HepG2 (cell line): ENCODE measurements around the gene EFNA4. TPM values are rescaled to one million over a fixed set of nuclear protein-coding genes. Genes with fewer than 3 reads are reported as not detected.

ENCODE experiments used
- ATAC-seq: fragments of 200-7000 bp; cut with Tn5 transposase; 3 replicates; pipeline ENCODE4 v1.9.1; 2020; ENCODE audit warnings: mild to moderate bottlenecking, moderate library complexity
- BruUV-seq: library from RNA; stranded (reverse); fragments of 400-500 nt; replicated peaks from 2 replicates; lab custom pipeline; 2021; lab: Mats Ljungman, UMichigan
- CTCF ChIA-PET: fragments of 300-600 bp; formaldehyde crosslinking; extraction: SDS; loops from one replicate; lab custom pipeline; 2021; ENCODE audit warnings: low total read pairs, inconsistent platforms, low intra/inter-chr PET ratio; lab: Yijun Ruan, JAX
- POLR2A ChIA-PET: fragments of 350-600 bp; sonication (Branson Sonifier 250); formaldehyde crosslinking; loops from one replicate; lab custom pipeline; 2020; ENCODE audit warnings: antibody characterized with exemption, inconsistent platforms; lab: Yijun Ruan, JAX
- DNase-seq: peaks from one replicate; pipeline ENCODE4 v3.0.0-alpha.2; 2015; ENCODE audit warnings: low spot score
- FAIRE-seq: peaks from 3 replicates; lab custom pipeline; 2011; peaks lifted over from hg19 to GRCh38; lab: Jason Lieb, UNC
- H2AFZ ChIP-seq: one replicate; pipeline ENCODE4 v1.6.1; 2011; ENCODE audit warnings: low read length, inconsistent platforms
- H3K27ac ChIP-seq: fragments of 300-600 bp; 3 replicates; pipeline ENCODE4 v1.8.0; 2011; ENCODE audit warnings: mixed run types, mild to moderate bottlenecking, mixed read lengths, low read length, inconsistent platforms; ENCODE audit not compliant: insufficient read depth; ENCODE audit errors: extremely low read length
- H3K27me3 ChIP-seq, 2 experiments: fragments of 200-600 bp in 1 of 2; 2 replicates in 1 of 2; 3 replicates in 1 of 2; pipeline versions ENCODE4 v1.6.0 to v1.8.0; 2011; ENCODE audit warnings: low read length in 2 of 2, mild to moderate bottlenecking in 2 of 2, moderate library complexity in 2 of 2, inconsistent platforms in 1 of 2; ENCODE audit not compliant: insufficient read depth in 2 of 2, control insufficient read depth in 1 of 2
- H3K36me3 ChIP-seq, 2 experiments: fragments of 200-600 bp in 1 of 2; replicated peaks in 1 of 2; 2 replicates in 1 of 2; 3 replicates in 1 of 2; pipeline versions ENCODE4 v1.5.1 to v1.8.0; 2011; ENCODE audit warnings: low read length in 2 of 2, inconsistent platforms in 1 of 2; ENCODE audit not compliant: insufficient read depth in 2 of 2, control insufficient read depth in 1 of 2
- H3K4me1 ChIP-seq: 2 replicates; pipeline ENCODE4 v1.5.1; 2012; ENCODE audit warnings: low read length, inconsistent platforms; ENCODE audit not compliant: insufficient read depth
- H3K4me2 ChIP-seq: 2 replicates; pipeline ENCODE4 v1.6.0; 2011; ENCODE audit warnings: low read depth, low read length, inconsistent platforms
- H3K4me3 ChIP-seq, 3 experiments: fragments of 200-600 bp in 1 of 3; sonication (generic), shearing (Covaris generic) in 1 of 3; replicated peaks in 1 of 3; 2 replicates each; pipeline ENCODE4 v1.5.1; 2011 to 2016; ENCODE audit warnings: low read length in 3 of 3, inconsistent platforms in 2 of 3, low read depth in 2 of 3, mild to moderate bottlenecking in 2 of 3, control low read depth in 1 of 3, mixed read lengths in 1 of 3; ENCODE audit not compliant: insufficient read depth in 1 of 3
- H3K79me2 ChIP-seq: one replicate; pipeline ENCODE4 v1.6.1; 2011; ENCODE audit warnings: low read length, inconsistent platforms; ENCODE audit not compliant: insufficient read depth
- H3K9ac ChIP-seq: 2 replicates; pipeline ENCODE4 v1.6.0; 2011; ENCODE audit warnings: mild to moderate bottlenecking, low read depth, low read length, inconsistent platforms; ENCODE audit not compliant: insufficient read depth
- H3K9me3 ChIP-seq: 2 replicates; pipeline ENCODE4 v1.5.1; 2012; ENCODE audit warnings: mild to moderate bottlenecking, low read length
- H4K20me1 ChIP-seq: 2 replicates; pipeline ENCODE4 v1.6.0; 2011; ENCODE audit warnings: inconsistent platforms, mild to moderate bottlenecking, low read length, moderate library complexity; ENCODE audit not compliant: insufficient read depth
- HMGXB4 ChIP-seq, 2 experiments: sonication (generic) in 1 of 2; formaldehyde crosslinking in 1 of 2; IDR thresholded peaks; 2 replicates each; pipeline versions ENCODE4 v1.4.0 to v1.6.1; 2018 to 2020; ENCODE audit warnings: missing genetic modification reagents in 2 of 2, borderline replicate concordance in 1 of 2, low read depth in 1 of 2, mild to moderate bottlenecking in 1 of 2, missing biosample characterization in 1 of 2
- KDM2A ChIP-seq: sonication (generic); formaldehyde crosslinking; IDR thresholded peaks from 2 replicates; pipeline ENCODE4 v1.4.0; 2020; ENCODE audit warnings: low read depth, missing genetic modification reagents, borderline replicate concordance
- MYC ChIP-seq: sonication (generic); formaldehyde crosslinking; IDR thresholded peaks from 2 replicates; pipeline ENCODE4 v1.9.0; 2021; ENCODE audit warnings: missing genetic modification reagents, borderline replicate concordance
- RBM39 ChIP-seq: fragments of 200-400 bp; formaldehyde crosslinking; IDR thresholded peaks from one replicate; pipeline ENCODE4 v1.6.1; 2018; ENCODE audit warnings: antibody characterized with exemption, mild to moderate bottlenecking, low read depth, low read length; ENCODE audit not compliant: poor library complexity, severe bottlenecking
- SAP130 ChIP-seq: IDR thresholded peaks from 2 replicates; pipeline ENCODE4 v1.6.1; 2016; ENCODE audit warnings: low read depth
- SRY ChIP-seq: sonication (generic); formaldehyde crosslinking; IDR thresholded peaks from 2 replicates; pipeline ENCODE4 v1.8.0; 2022; ENCODE audit warnings: mild to moderate bottlenecking, missing genetic modification reagents
- TMF1 ChIP-seq: sonication (generic); formaldehyde crosslinking; IDR thresholded peaks from 2 replicates; pipeline ENCODE4 v1.8.1; 2022; ENCODE audit warnings: low read depth, missing genetic modification reagents
- UBTF ChIP-seq: sonication (generic); formaldehyde crosslinking; IDR thresholded peaks from 2 replicates; pipeline ENCODE4 v1.4.0; 2020; ENCODE audit warnings: mild to moderate bottlenecking, missing genetic modification reagents
- ZNF547 ChIP-seq: sonication (generic); formaldehyde crosslinking; IDR thresholded peaks from 2 replicates; pipeline ENCODE4 v1.5.1; 2020; ENCODE audit warnings: mild to moderate bottlenecking, missing genetic modification reagents
- ZNF564 ChIP-seq: sonication (generic); formaldehyde crosslinking; IDR thresholded peaks from 2 replicates; pipeline ENCODE4 v1.8.1; 2023; ENCODE audit warnings: mild to moderate bottlenecking, missing genetic modification reagents
- ZNF777 ChIP-seq: sonication (generic); formaldehyde crosslinking; IDR thresholded peaks from 2 replicates; pipeline ENCODE4 v1.4.0; 2020; ENCODE audit warnings: missing genetic modification reagents
- WGBS: methylation state at CpG from one replicate; pipeline ENCODE4 v1.1.6; 2017; ENCODE audit warnings: low lambda C conversion rate; 5-methylcytosine and 5-hydroxymethylcytosine counted together
- in situ Hi-C: cut with HindIII; loops from 2 replicates; pipeline ENCODE4 v1.10.0; 2017; ENCODE audit warnings: low pct_unique_long_range_greater_than_20kb; ENCODE audit not compliant: extremely low pct_ligation_motif_present
- intact Hi-C: fragments of 100-400 bp; cut with micrococcal nuclease; formaldehyde crosslinking; loops from one replicate; pipeline ENCODE4 v1.10.0; 2022; ENCODE audit not compliant: unreplicated experiment
- polyA plus RNA-seq, 8 experiments: library from polyadenylated mRNA; depleted of rRNA in 3 of 8; stranded (reverse) in 7 of 8; unstranded in 1 of 8; fragments of >200 nt; fragmentation: Illumina TruSeq in 4 of 8; extraction: Trizol in 4 of 8; gene quantifications; 2 replicates each; pipeline versions ENCODE4 v1.2.1 to v1.2.3, GENCODE V29; 2011 to 2016; ENCODE audit warnings: low read depth in 4 of 8, missing spikeins in 1 of 8, mixed read lengths in 1 of 8; ENCODE audit not compliant: insufficient read depth in 1 of 8
- total RNA-seq, 5 experiments: library from RNA; depleted of rRNA; stranded (reverse); fragments of >200 nt; fragmentation: Illumina TruSeq; extraction: Trizol; gene quantifications; 2 replicates each; pipeline ENCODE4 v1.2.3, GENCODE V29; 2016; ENCODE audit warnings: low read depth in 1 of 5
- TF ChIP-seq, protein P1 (sequence below): IDR thresholded peaks from 2 replicates; pipeline ENCODE4 v1.6.1; 2016; ENCODE audit warnings: missing compliant biosample characterization, missing genetic modification reagents, borderline replicate concordance
- TF ChIP-seq, protein P2 (sequence below): sonication (generic); formaldehyde crosslinking; IDR thresholded peaks from 2 replicates; pipeline ENCODE4 v1.4.0; 2020; ENCODE audit warnings: missing genetic modification reagents

The EFNA4 gene
- total and polyA plus RNA-seq, 2 of the 13 experiments (the other 11 are each of a cell fraction or from before 2014, with no cell fraction given): 12.0 to 17.2 TPM

GRCh38 chr1:155081472-155082300, 18.1 kb downstream of the EFNA4 start:
- no TSS peak for BruUV-seq
- ATAC-seq (no peak), DNase-seq (no peak), FAIRE-seq (no peak)
- Histone ChIP-seq H3K4me3 (peak overlapping the region; percentile 41 to 70 (median 41)), H3K79me2 (no peaks in the 10 kb centered on the region), H3K27me3 (peaks cover 27 to 76% of the 10 kb centered on the region in 2 experiments), H4K20me1 (peaks cover 4% of the 10 kb centered on the region; the same call in 1 of the 2 replicates), H3K4me1 (peaks cover 80% of the 10 kb centered on the region), H3K9me3 (no peaks in the 10 kb centered on the region), H3K36me3 (no peaks in the 10 kb centered on the region), H3K4me2 (peak overlapping the region; percentile 90), H3K9ac (no peak overlapping the region), H2AFZ (no peak overlapping the region), H3K27ac (no peak overlapping the region)
- intact Hi-C loops (loop anchor here (5.0 to 10.0 kb wide), 2 partner anchors 34 to 177 kb away; no protein-coding TSS in a partner anchor), in situ Hi-C loops (no loop called here)
- CTCF ChIA-PET: no interaction called here
- 4% methylated on average over 33 of the region's 68 CpGs for WGBS
- POLR2A ChIA-PET: interaction anchor here (1.2 to 1.3 kb wide), 2 partner anchors 11 to 19 kb away, joined by 3 to 4 read pairs; no protein-coding TSS in a partner anchor
- TF ChIP-seq SRY (CRISPR knock-in tag) (0 out of 2 replicates have a peak, but pooled peaks have one; percentile 48), KDM2A (CRISPR knock-in tag) (peak; percentile 27; the same call in 1 of the 2 replicates), ZNF777 (CRISPR knock-in tag) (peak; percentile 64; the same call in 1 of the 2 replicates), SAP130 (CRISPR knock-in tag) (peak; percentile 10; the same call in 1 of the 2 replicates), ZNF547 (CRISPR knock-in tag) (peak; percentile 46; the same call in 1 of the 2 replicates), UBTF (CRISPR knock-in tag) (peak; percentile 42; the same call in 1 of the 2 replicates), TMF1 (CRISPR knock-in tag) (0 out of 2 replicates have a peak, but pooled peaks have one; percentile 65), ZNF564 (CRISPR knock-in tag) (peak; percentile 69; the same call in 1 of the 2 replicates), HMGXB4 (CRISPR knock-in tag; IDR thresholded peaks at IDR 0.05; ENCODE audit: borderline replicate concordance in 1 of 2, low read depth in 1 of 2) (peak in 1 of 2 experiments; percentile 30; a peak in 1 of 4 replicates), RBM39 (no peak), MYC (CRISPR knock-in tag) (peak; percentile 16; the same call in 1 of the 2 replicates)
- TF ChIP-seq, protein P1, sequence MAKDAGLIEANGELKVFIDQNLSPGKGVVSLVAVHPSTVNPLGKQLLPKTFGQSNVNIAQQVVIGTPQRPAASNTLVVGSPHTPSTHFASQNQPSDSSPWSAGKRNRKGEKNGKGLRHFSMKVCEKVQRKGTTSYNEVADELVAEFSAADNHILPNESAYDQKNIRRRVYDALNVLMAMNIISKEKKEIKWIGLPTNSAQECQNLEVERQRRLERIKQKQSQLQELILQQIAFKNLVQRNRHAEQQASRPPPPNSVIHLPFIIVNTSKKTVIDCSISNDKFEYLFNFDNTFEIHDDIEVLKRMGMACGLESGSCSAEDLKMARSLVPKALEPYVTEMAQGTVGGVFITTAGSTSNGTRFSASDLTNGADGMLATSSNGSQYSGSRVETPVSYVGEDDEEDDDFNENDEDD (CRISPR knock-in tag): peak; percentile 27; the same call in 1 of the 2 replicates
- TF ChIP-seq, protein P2, sequence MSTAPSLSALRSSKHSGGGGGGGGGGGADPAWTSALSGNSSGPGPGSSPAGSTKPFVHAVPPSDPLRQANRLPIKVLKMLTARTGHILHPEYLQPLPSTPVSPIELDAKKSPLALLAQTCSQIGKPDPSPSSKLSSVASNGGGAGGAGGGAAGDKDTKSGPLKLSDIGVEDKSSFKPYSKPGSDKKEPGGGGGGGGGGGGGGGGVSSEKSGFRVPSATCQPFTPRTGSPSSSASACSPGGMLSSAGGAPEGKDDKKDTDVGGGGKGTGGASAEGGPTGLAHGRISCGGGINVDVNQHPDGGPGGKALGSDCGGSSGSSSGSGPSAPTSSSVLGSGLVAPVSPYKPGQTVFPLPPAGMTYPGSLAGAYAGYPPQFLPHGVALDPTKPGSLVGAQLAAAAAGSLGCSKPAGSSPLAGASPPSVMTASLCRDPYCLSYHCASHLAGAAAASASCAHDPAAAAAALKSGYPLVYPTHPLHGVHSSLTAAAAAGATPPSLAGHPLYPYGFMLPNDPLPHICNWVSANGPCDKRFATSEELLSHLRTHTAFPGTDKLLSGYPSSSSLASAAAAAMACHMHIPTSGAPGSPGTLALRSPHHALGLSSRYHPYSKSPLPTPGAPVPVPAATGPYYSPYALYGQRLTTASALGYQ: no peak
